ENCODE measurements around the gene CEP76. TPM values are rescaled to one million over a fixed set of nuclear protein-coding genes. Genes with fewer than 3 reads are reported as not detected.

The CEP76 gene
- total RNA-seq, 4 donors from 2014 or later = 11.5 to 28.2 (median 15.5) TPM

DNA sequence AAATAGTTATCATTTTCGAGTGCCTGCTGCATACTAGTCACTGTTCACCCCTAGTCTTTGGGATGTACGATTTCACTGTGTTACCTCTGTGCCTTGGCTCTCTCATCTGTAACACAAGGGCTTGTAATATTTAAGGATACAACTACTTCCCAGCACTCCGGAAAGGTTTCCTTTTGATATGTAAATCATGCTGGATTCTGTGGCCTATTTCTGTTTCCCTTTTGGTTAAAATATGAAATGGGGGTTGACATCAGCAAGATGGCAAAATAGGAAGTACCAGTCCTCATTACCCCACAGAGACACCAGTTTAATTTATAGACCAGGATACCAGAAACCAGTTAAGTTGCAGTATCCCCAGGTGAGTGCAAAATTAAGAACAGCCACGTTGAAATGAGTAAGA, 23.8 kb upstream of the CEP76 start:
- DNase-seq = no peak
- peaks cover 0 to 50% (median 0%) of the 10 kb centered on the region in 3 donors for H3K36me3 ChIP-seq
- H3K9me3 ChIP-seq = no peaks in the 10 kb centered on the region
- TF ChIP-seq, protein P1, sequence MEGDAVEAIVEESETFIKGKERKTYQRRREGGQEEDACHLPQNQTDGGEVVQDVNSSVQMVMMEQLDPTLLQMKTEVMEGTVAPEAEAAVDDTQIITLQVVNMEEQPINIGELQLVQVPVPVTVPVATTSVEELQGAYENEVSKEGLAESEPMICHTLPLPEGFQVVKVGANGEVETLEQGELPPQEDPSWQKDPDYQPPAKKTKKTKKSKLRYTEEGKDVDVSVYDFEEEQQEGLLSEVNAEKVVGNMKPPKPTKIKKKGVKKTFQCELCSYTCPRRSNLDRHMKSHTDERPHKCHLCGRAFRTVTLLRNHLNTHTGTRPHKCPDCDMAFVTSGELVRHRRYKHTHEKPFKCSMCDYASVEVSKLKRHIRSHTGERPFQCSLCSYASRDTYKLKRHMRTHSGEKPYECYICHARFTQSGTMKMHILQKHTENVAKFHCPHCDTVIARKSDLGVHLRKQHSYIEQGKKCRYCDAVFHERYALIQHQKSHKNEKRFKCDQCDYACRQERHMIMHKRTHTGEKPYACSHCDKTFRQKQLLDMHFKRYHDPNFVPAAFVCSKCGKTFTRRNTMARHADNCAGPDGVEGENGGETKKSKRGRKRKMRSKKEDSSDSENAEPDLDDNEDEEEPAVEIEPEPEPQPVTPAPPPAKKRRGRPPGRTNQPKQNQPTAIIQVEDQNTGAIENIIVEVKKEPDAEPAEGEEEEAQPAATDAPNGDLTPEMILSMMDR (IDR thresholded peaks at IDR 0.05) = no peak
- TF ChIP-seq POLR2A (IDR thresholded peaks at IDR 0.05) = no peak
- H3K27me3 ChIP-seq = no peaks in the 10 kb centered on the region
- H3K4me1 ChIP-seq = no peaks in the 10 kb centered on the region
- no peak overlapping the region for H3K4me3 ChIP-seq
- H3K27ac ChIP-seq = no peak overlapping the region

DNA sequence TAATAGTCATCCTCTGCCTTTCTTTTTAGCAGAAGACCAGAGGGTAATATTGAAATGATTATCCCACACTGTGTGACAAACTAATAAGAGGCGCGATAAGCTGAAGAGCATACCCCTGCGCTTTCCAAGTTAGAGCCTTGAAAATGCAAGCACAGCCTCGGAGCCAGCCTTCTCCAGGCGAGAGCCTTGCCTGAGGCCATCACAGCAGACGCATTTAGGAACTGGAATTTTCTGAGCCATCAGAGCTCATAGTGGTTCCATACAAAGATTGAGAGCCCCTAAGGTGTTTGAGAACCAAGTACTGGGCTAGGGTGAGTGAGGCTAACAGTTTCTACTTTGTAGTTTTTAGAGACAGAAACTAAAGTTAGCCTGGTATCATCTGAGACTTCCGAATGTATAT, 20.2 kb upstream of the CEP76 start:
- no peak for TF ChIP-seq POLR2A (IDR thresholded peaks at IDR 0.05)
- TF ChIP-seq, protein P1 (IDR thresholded peaks at IDR 0.05) = no peak
- no peak for DNase-seq
- no peaks in the 10 kb centered on the region for H3K9me3 ChIP-seq
- no peaks in the 10 kb centered on the region for H3K4me1 ChIP-seq
- H3K36me3 ChIP-seq = peaks cover 0 to 81% (median 0%) of the 10 kb centered on the region in 3 donors
- no peak overlapping the region for H3K27ac ChIP-seq
- H3K4me3 ChIP-seq = no peak overlapping the region
- no peaks in the 10 kb centered on the region for H3K27me3 ChIP-seq

DNA sequence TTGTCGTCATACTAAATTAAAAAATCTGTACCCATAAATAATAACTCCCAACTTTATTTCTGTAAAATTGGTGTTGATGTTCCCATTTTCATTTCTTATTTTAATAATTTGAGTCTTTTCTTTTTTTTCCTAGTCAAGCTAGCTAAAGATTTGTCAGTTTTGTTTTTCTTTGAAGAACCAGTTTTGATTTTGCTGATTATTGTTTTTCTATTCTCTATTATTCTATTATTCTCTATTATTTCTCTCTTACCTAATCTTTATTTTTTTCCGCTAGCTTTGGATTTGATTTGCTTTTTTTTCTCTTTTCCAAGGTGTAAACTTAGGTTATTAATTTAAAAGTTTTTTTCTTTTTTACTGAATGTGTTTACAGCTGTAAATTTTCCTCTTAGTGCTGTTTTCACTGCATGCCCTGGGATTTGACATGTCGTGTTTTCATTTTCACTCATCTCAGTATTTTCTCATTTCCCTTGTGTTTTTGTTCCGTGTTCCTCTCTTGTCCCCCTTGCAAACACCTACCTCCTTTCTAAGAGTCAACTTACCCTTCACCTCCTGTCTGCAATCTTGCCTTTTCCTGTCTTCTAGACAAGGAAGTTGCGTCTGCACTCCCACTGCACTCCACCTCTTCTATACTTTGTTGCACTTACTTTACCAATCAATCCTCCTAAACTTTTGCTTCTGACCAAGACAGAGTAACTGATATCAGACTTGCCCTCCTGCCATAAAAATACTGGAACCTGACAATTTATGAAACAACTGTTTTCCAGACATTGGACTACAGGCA, 19.2 kb upstream of the CEP76 start:
- Histone ChIP-seq H3K4me3 (no peak overlapping the region), H3K27me3 (no peaks in the 10 kb centered on the region), H3K4me1 (no peaks in the 10 kb centered on the region), H3K27ac (no peak overlapping the region), H3K9me3 (no peaks in the 10 kb centered on the region), H3K36me3 (peaks cover 0 to 87% (median 0%) of the 10 kb centered on the region in 3 donors)
- DNase-seq = no peak
- TF ChIP-seq, protein P1 (IDR thresholded peaks at IDR 0.05) = no peak
- no peak for TF ChIP-seq POLR2A (IDR thresholded peaks at IDR 0.05)

DNA sequence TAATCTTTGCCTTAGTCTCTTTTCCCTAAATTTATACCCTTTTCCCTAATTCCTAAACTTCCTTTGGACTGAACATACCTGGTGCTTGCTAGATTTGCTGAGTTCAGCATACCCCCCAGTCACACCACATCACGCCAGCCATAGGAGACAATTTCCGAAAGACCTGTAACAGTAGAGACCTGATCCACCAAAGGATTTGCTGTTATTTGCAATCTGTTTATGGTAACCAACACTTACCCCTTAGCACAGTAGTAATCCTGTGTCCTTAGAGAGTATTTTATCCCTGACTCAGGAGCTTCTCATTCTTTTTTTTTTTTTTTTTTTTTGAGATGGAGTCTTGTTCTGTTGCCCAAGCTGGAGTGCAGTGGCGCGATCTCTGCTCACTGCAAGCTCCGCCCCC, 8.9 kb upstream of the CEP76 start:
- TF ChIP-seq, protein P1 (IDR thresholded peaks at IDR 0.05) = no peak
- no peak for TF ChIP-seq POLR2A (IDR thresholded peaks at IDR 0.05)
- Histone ChIP-seq H3K36me3 (peaks cover 0 to 88% (median 3%) of the 10 kb centered on the region in 3 donors), H3K4me1 (no peaks in the 10 kb centered on the region), H3K9me3 (no peaks in the 10 kb centered on the region), H3K27me3 (no peaks in the 10 kb centered on the region), H3K27ac (no peak overlapping the region), H3K4me3 (no peak overlapping the region)
- DNase-seq = no peak

DNA sequence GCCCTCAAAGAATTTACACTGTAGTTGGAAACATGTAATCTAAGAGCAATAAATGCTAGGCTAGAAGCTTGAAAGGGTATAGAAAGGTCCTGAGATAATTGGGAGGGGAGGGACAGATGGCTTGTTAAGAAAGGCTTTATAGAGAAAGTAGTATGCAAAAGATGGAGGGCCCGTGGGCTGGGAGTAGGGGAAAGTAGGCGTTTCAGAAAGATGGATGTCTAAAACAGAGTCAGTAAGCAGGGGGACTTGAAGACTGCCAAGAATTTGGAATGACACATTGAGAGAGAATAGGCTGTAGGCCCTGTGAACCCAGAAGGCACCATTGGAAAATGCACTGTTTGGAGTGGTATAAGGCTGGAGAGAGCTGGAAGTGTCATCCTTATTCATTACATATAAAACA, 1.1 kb upstream of the CEP76 start:
- H3K9me3 ChIP-seq = no peaks in the 10 kb centered on the region
- H3K27me3 ChIP-seq = no peaks in the 10 kb centered on the region
- no peak for DNase-seq
- peak overlapping the region in 3 of 4 donors; percentile 94 to 97 (median 95) for H3K27ac ChIP-seq
- H3K4me3 ChIP-seq = peak overlapping the region; percentile 77 to 84 (median 80)
- peaks cover 0 to 36% (median 0%) of the 10 kb centered on the region in 3 donors for H3K36me3 ChIP-seq
- TF ChIP-seq, protein P1 (IDR thresholded peaks at IDR 0.05) = no peak
- TF ChIP-seq POLR2A (IDR thresholded peaks at IDR 0.05) = no peak
- peaks cover 0 to 30% (median 5%) of the 10 kb centered on the region in 4 donors for H3K4me1 ChIP-seq

Measured in Peyer's patch (tissue), 4 donors.